GM12878 (cell line): ENCODE measurements around the gene LRP5.

ENCODE experiments used
- BMI1 ChIP-seq: fragments of 450-650 bp; IDR thresholded peaks from 2 replicates; pipeline ENCODE4 v1.6.1; 2016; ENCODE audit warnings: mild to moderate bottlenecking, moderate library complexity, borderline replicate concordance
- CTCF ChIP-seq, 3 experiments: IDR thresholded peaks in 2 of 3; conservative IDR thresholded peaks in 1 of 3; 2 replicates each; pipeline ENCODE4 v1.5.1; 2011; ENCODE audit warnings: low read depth in 3 of 3, low read length in 3 of 3, mild to moderate bottlenecking in 3 of 3, control low read depth in 2 of 3, moderate library complexity in 2 of 3, inconsistent platforms in 1 of 3, mixed read lengths in 1 of 3; ENCODE audit not compliant: control insufficient read depth in 2 of 3, insufficient read depth in 1 of 3; ENCODE audit errors: extremely low read depth in 1 of 3
- E2F4 ChIP-seq: IDR thresholded peaks from 2 replicates; pipeline ENCODE4 v1.6.1; 2012; ENCODE audit warnings: low read depth, low read length, improper control_type of control experiment
- JUND ChIP-seq: IDR thresholded peaks from 2 replicates; pipeline ENCODE4 v1.6.1; 2012; ENCODE audit warnings: low read depth, mild to moderate bottlenecking, low read length, improper control_type of control experiment, moderate library complexity
- ZBTB11 ChIP-seq: fragments of 450-650 bp; formaldehyde crosslinking; IDR thresholded peaks from 2 replicates; pipeline ENCODE4 v1.5.0; 2022; ENCODE audit warnings: mild to moderate bottlenecking, missing genetic modification characterization

- TF ChIP-seq ZBTB11 (CRISPR knock-in tag) (no peak), BMI1 (no peak), JUND (no peak), CTCF (IDR thresholded peaks at IDR 0.05 in 2 of 3, conservative IDR thresholded peaks at IDR 0.05 in 1 of 3; ENCODE audit: control insufficient read depth in 2 of 3, extremely low read depth in 1 of 3, insufficient read depth in 1 of 3, low read depth in 3 of 3, low read length in 3 of 3) (no peak), E2F4 (no peak)
Measured at GRCh38 chr11:68413591-68413999, 101.2 kb downstream of the LRP5 start.
